CD14-positive monocyte (primary cell): ENCODE measurements around the gene ISCA2. TPM values are rescaled to one million over a fixed set of nuclear protein-coding genes. Genes with fewer than 3 reads are reported as not detected.
A peak's percentile ranks its signal among the peaks of the same experiment; 100 is the strongest.

Experiments
- DNase-seq, 3 donors: peaks; one replicate each; pipeline ENCODE4 v3.0.0-alpha.2; 2011 to 2022
- H2AFZ ChIP-seq: 2 replicates; pipeline ENCODE4 v1.6.0; 2012; ENCODE audit warnings: mild to moderate bottlenecking, low read depth, low read length, inconsistent platforms; ENCODE audit not compliant: insufficient read depth, poor library complexity, severe bottlenecking
- H3K27ac ChIP-seq, 2 donors: 1 replicate in 1 of 2; 2 replicates in 1 of 2; pipeline ENCODE4 v1.5.1; 2012 to 2013; ENCODE audit warnings: low read length in 2 of 2, control low read depth in 1 of 2, inconsistent platforms in 1 of 2, low read depth in 1 of 2, mild to moderate bottlenecking in 1 of 2
- H3K27me3 ChIP-seq, 2 donors: one replicate each; pipeline versions ENCODE4 v1.6.0 to v1.6.1; 2011 to 2013; ENCODE audit warnings: low read length in 2 of 2; ENCODE audit not compliant: control insufficient read depth in 2 of 2, insufficient read depth in 2 of 2
- H3K36me3 ChIP-seq, 2 donors: replicated peaks in 1 of 2; 1 replicate in 1 of 2; 2 replicates in 1 of 2; pipeline versions ENCODE4 v1.5.1 to v1.6.1; 2012 to 2013; ENCODE audit warnings: low read length in 2 of 2, control low read depth in 1 of 2, inconsistent platforms in 1 of 2, mild to moderate bottlenecking in 1 of 2; ENCODE audit not compliant: insufficient read depth in 2 of 2, control insufficient read depth in 1 of 2
- H3K4me1 ChIP-seq, 2 donors: 1 replicate in 1 of 2; 2 replicates in 1 of 2; pipeline versions ENCODE4 v1.5.1 to v1.6.1; 2012 to 2013; ENCODE audit warnings: low read length in 2 of 2, control low read depth in 1 of 2, inconsistent platforms in 1 of 2, mild to moderate bottlenecking in 1 of 2, moderate library complexity in 1 of 2; ENCODE audit not compliant: insufficient read depth in 2 of 2, control insufficient read depth in 1 of 2
- H3K4me2 ChIP-seq: replicated peaks from 2 replicates; pipeline ENCODE3; 2012; ENCODE audit warnings: low read length, moderate library complexity, mild to moderate bottlenecking; ENCODE audit not compliant: poor library complexity, severe bottlenecking; ENCODE audit errors: extremely low read depth
- H3K4me3 ChIP-seq, 3 experiments: fragments of 200-600 bp in 1 of 3; sonication (generic) in 1 of 3; replicated peaks in 1 of 3; 1 replicate in 2 of 3; 2 replicates in 1 of 3; pipeline ENCODE4 v1.5.1; 2011 to 2013; ENCODE audit warnings: low read length in 3 of 3, mild to moderate bottlenecking in 3 of 3, control low read depth in 2 of 3, low read depth in 2 of 3, inconsistent platforms in 1 of 3, moderate library complexity in 1 of 3
- H3K79me2 ChIP-seq: 2 replicates; pipeline ENCODE4 v1.6.0; 2012; ENCODE audit warnings: mild to moderate bottlenecking, control low read depth, inconsistent platforms, low read length, moderate library complexity; ENCODE audit not compliant: insufficient read depth
- H3K9ac ChIP-seq: 2 replicates; pipeline ENCODE4 v1.6.0; 2017; ENCODE audit warnings: low read length, mild to moderate bottlenecking; ENCODE audit not compliant: insufficient read depth, poor library complexity, severe bottlenecking
- H3K9me3 ChIP-seq, 2 donors: replicated peaks in 1 of 2; 1 replicate in 1 of 2; 2 replicates in 1 of 2; pipeline versions ENCODE4 v1.5.1 to v1.6.1; 2012 to 2013; ENCODE audit warnings: low read length in 2 of 2, control low read depth in 1 of 2; ENCODE audit not compliant: control insufficient read depth in 1 of 2, insufficient read depth in 1 of 2
- H4K20me1 ChIP-seq: 2 replicates; pipeline ENCODE4 v1.6.0; 2012; ENCODE audit warnings: mild to moderate bottlenecking, low read length, control low read depth, moderate library complexity; ENCODE audit not compliant: insufficient read depth
- H3K27ac Mint-ChIP-seq, 7 donors: one replicate each; pipeline ENCODE4 v1.8.0; 2020; ENCODE audit warnings: mild to moderate bottlenecking in 7 of 7, mixed read lengths in 7 of 7, moderate library complexity in 6 of 7, inconsistent platforms in 2 of 7
- H3K27me3 Mint-ChIP-seq, 3 donors: one replicate each; pipeline ENCODE4 v1.8.0; 2021 to 2022; ENCODE audit warnings: low read depth in 3 of 3, mild to moderate bottlenecking in 3 of 3, mixed read lengths in 3 of 3, moderate library complexity in 3 of 3, inconsistent platforms in 1 of 3
- H3K36me3 Mint-ChIP-seq, 2 donors: one replicate each; pipeline ENCODE4 v1.8.0; 2020; ENCODE audit warnings: mixed read lengths in 2 of 2, inconsistent platforms in 1 of 2, mild to moderate bottlenecking in 1 of 2
- H3K4me1 Mint-ChIP-seq: one replicate; pipeline ENCODE4 v1.8.0; 2020; ENCODE audit warnings: mild to moderate bottlenecking, mixed read lengths
- H3K4me3 Mint-ChIP-seq, 2 donors: one replicate each; pipeline ENCODE4 v1.8.0; 2020; ENCODE audit warnings: mild to moderate bottlenecking in 2 of 2, mixed read lengths in 2 of 2, moderate library complexity in 1 of 2
- H3K9me3 Mint-ChIP-seq, 7 donors: one replicate each; pipeline ENCODE4 v1.8.0; 2020 to 2022; ENCODE audit warnings: mixed read lengths in 7 of 7, mild to moderate bottlenecking in 6 of 7, moderate library complexity in 6 of 7, inconsistent platforms in 2 of 7
- CTCF ChIP-seq: fragments of 200-600 bp; IDR thresholded peaks from one replicate; pipeline ENCODE4 v1.8.0; 2022; ENCODE audit warnings: antibody characterized with exemption, mild to moderate bottlenecking
- WGBS: methylation state at CpG from one replicate; pipeline ENCODE4 v1.1.5; 2013; ENCODE audit warnings: missing lambda C conversion rate; ENCODE audit not compliant: insufficient coverage; 5-methylcytosine and 5-hydroxymethylcytosine counted together
- intact Hi-C, 2 donors: fragments of 100-400 bp; cut with micrococcal nuclease; formaldehyde crosslinking; loops; one replicate each; pipeline versions ENCODE4 v1.15.0 to v1.15.1; 2023
- polyA plus RNA-seq, 3 donors: library from polyadenylated mRNA; depleted of rRNA in 1 of 3; unstranded in 2 of 3; stranded (reverse) in 1 of 3; fragments of 300-500 nt in 2 of 3; fragments of >200 nt in 1 of 3; fragmentation: Illumina TruSeq in 2 of 3; gene quantifications; 1 replicate in 2 of 3; 2 replicates in 1 of 3; pipeline ENCODE4 v1.2.3, GENCODE V29; 2012 to 2021

Gene ISCA2
- polyA plus RNA-seq, 3 donors, result 6.1 to 61.7 (median 55.9) TPM

GRCh38 chr14:74472601-74473000 is 21.0 kb upstream of the ISCA2 start:
- H4K20me1 ChIP-seq, result peaks cover 54% of the 10 kb centered on the region
- H3K27ac ChIP-seq, result no peak overlapping the region
- H3K27me3 ChIP-seq, result no peaks in the 10 kb centered on the region
- no peaks in the 10 kb centered on the region for H3K9me3 ChIP-seq
- H3K9me3 Mint-ChIP-seq, result peaks cover 3 to 7% (median 4%) of the 10 kb centered on the region in 7 donors
- peaks cover 0 to 2% (median 0%) of the 10 kb centered on the region in 3 donors for H3K27me3 Mint-ChIP-seq
- H3K36me3 ChIP-seq, result peaks cover 37 to 80% of the 10 kb centered on the region in 2 donors
- no peak overlapping the region for H3K4me3 ChIP-seq
- 20% methylated on average over 1 of the region's 2 CpGs for WGBS
- peaks cover 11% of the 10 kb centered on the region for H3K4me1 Mint-ChIP-seq
- H3K27ac Mint-ChIP-seq, result peak overlapping the region in 3 of 7 donors; percentile 10 to 43 (median 43)
- peak; percentile 7 to 15 (median 15) for DNase-seq
- no peak overlapping the region for H3K4me3 Mint-ChIP-seq
- peaks cover 4 to 5% of the 10 kb centered on the region in 2 donors for H3K4me1 ChIP-seq
- no peak overlapping the region for H2AFZ ChIP-seq
- TF ChIP-seq CTCF, result no peak
- intact Hi-C loops, result no loop called here
- no peak overlapping the region for H3K9ac ChIP-seq
- H3K4me2 ChIP-seq, result no peak overlapping the region
- H3K79me2 ChIP-seq, result no peaks in the 10 kb centered on the region
- peaks cover 50 to 83% of the 10 kb centered on the region in 2 donors for H3K36me3 Mint-ChIP-seq

- Mint-ChIP-seq H3K9me3 (peaks cover 3 to 7% (median 4%) of the 10 kb centered on the region in 7 donors), H3K36me3 (peaks cover 63 to 93% of the 10 kb centered on the region in 2 donors), H3K4me1 (peaks cover 11% of the 10 kb centered on the region), H3K4me3 (no peak overlapping the region), H3K27ac (no peak overlapping the region), H3K27me3 (peaks cover 0 to 2% (median 0%) of the 10 kb centered on the region in 3 donors)
- peaks cover 54 to 96% of the 10 kb centered on the region in 2 donors for H3K36me3 ChIP-seq
- no peak for DNase-seq
- intact Hi-C loops, result no loop called here
- no peak overlapping the region for H3K4me2 ChIP-seq
- 78% methylated on average over 1 of the region's 2 CpGs for WGBS
- H3K9ac ChIP-seq, result no peak overlapping the region
- H3K27me3 ChIP-seq, result no peaks in the 10 kb centered on the region
- no peaks in the 10 kb centered on the region for H3K9me3 ChIP-seq
- no peak overlapping the region for H2AFZ ChIP-seq
- no peak overlapping the region for H3K27ac ChIP-seq
- H3K79me2 ChIP-seq, result no peaks in the 10 kb centered on the region
- H3K4me1 ChIP-seq, result peaks cover 4 to 5% of the 10 kb centered on the region in 2 donors
- no peak for TF ChIP-seq CTCF
- H3K4me3 ChIP-seq, result no peak overlapping the region
- peaks cover 60% of the 10 kb centered on the region for H4K20me1 ChIP-seq
Measured at GRCh38 chr14:74474376-74474775, 19.2 kb upstream of the ISCA2 start.
